ENCODE data around the gene ST7.

Gene ST7

GRCh38 chr7:117034851-117035464 lies 81.7 kb downstream of the ST7 start:
- DNase-seq, result no peak

- no peak for DNase-seq
These were observed 82.2 kb downstream of the ST7 start for GRCh38 chr7:117035465-117035862.

- DNase-seq, result no peak
These were observed 82.9 kb downstream of the ST7 start for GRCh38 chr7:117036053-117036669.

- DNase-seq, result no peak
These were observed 83.5 kb downstream of the ST7 start for GRCh38 chr7:117036836-117037235.

GRCh38 chr7:117038408-117038807 lies 85.1 kb downstream of the ST7 start:
- DNase-seq, result no peak

GRCh38 chr7:117041007-117041406 lies 87.7 kb downstream of the ST7 start:
- no peak for DNase-seq

GRCh38 chr7:117041822-117042221 lies 88.5 kb downstream of the ST7 start:
- DNase-seq, result no peak

- no peak for DNase-seq
These were observed 90.0 kb downstream of the ST7 start for GRCh38 chr7:117043108-117043825.

GRCh38 chr7:117044664-117045063 lies 91.4 kb downstream of the ST7 start:
- no peak for DNase-seq

- no peak for DNase-seq
These were observed 92.8 kb downstream of the ST7 start for GRCh38 chr7:117045927-117046710.

- DNase-seq, result no peak
These were observed 94.2 kb downstream of the ST7 start for GRCh38 chr7:117047496-117047895.

- DNase-seq, result no peak
These were observed 95.0 kb downstream of the ST7 start for GRCh38 chr7:117048114-117048866.

GRCh38 chr7:117048882-117049281 lies 95.6 kb downstream of the ST7 start:
- no peak for DNase-seq

- no peak for DNase-seq
These were observed 98.5 kb downstream of the ST7 start for GRCh38 chr7:117051808-117052207.

- no peak for DNase-seq
These were observed 100.1 kb downstream of the ST7 start for GRCh38 chr7:117053432-117053831.

GRCh38 chr7:117061751-117062150 lies 108.5 kb downstream of the ST7 start:
- DNase-seq, result no peak

GRCh38 chr7:117062300-117062699 lies 109.0 kb downstream of the ST7 start:
- DNase-seq, result no peak

- no peak for DNase-seq
These were observed 111.4 kb downstream of the ST7 start for GRCh38 chr7:117064688-117065087.

- DNase-seq, result no peak
These were observed 112.4 kb downstream of the ST7 start for GRCh38 chr7:117065571-117066150.

- peak; percentile 71 for DNase-seq
These were observed 113.4 kb downstream of the ST7 start for GRCh38 chr7:117066668-117067067.

GRCh38 chr7:117067340-117067739 lies 114.0 kb downstream of the ST7 start:
- no peak for DNase-seq

GRCh38 chr7:117068511-117069145 lies 115.3 kb downstream of the ST7 start:
- no peak for DNase-seq
